ENCODE data around the gene POLR3F.

GRCh38 chr20:18532626-18533025 lies 65.4 kb downstream of the POLR3F start:
- no peak for TF ChIP-seq CTCF (IDR thresholded peaks at IDR 0.05; ENCODE audit: insufficient read depth, low read length)
- no peak for TF ChIP-seq POLR2AphosphoS5 (IDR thresholded peaks at IDR 0.05; ENCODE audit: low read depth)
